GM19043 (cell line): ENCODE data around the gene DRGX.

Source experiments
- ATAC-seq: cut with Tn5 transposase; IDR thresholded peaks from one replicate; pipeline ENCODE4 v1.9.1; 2021; ENCODE audit warnings: low read depth; ENCODE audit not compliant: unreplicated experiment

The DRGX gene

DNA sequence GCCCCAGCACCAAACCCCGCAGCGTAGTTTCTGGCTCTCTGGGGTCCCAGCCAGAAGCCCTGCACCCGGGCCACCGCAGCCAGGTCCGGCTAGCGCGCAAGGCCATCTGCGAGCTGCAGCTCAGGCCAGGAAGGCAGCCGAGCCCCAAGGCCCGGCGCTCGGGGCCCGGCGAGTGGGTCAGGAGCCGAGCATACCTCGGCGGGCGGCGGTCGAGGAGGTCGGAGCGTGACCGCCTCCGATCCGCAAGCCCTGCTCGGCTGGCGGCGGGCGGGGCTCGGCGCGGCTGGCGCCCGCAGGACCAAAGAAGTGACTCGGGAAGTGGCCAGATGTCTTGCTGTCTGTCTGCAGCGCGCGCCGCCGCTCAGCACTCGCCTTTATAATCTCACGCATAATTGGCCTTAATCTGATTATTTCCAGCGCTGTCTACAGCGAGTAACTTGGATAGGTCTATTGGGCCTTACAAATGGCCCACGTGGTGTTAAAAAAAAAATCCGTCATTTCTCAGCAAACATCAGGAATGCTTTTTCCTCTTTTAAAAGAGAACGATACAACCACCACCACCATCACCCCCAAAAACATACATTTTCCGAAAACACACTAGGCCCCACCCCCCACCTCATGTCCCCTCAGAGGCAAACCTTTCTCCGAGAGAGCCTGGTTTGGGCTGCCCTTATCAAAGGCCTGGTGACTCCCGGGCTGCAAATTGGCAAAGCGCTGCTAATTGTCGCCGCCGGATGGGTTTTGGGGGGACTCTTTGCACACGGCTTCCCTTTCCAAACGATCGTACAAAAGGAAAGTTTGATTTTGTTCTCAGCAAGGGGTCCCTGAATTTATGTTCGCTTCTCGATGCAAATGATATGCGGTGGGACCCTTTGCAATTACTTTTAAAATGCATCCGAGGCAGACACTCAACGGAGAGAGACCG, at the start of gene DRGX:
Gene DRGX (minus strand): TSS at position 349 of the 925 bp plus-strand sequence. CDS start 649 bp downstream, outside the sequence.
- ATAC-seq: no peak

GRCh38 chr10:49444349-49444748, 48.5 kb upstream of the DRGX start:
- no peak for ATAC-seq

DNA sequence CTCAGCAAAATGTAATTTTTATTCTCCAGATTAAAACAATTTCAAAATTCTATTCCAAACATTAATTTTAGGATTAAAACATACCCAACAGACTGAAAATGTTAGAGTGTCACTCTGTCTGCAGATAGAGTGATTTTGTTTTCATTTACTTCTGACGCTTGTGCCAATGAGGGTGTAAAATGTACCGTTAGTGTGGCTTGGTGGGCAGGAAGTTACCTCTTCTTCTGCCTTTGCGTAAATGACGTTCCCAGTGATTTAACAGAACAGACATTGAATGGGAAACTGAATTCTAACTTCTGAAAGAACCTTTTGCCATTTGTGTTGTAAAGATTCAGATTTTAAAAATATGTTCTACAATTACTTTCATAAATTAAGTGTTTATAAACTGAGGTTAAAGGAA, 47.0 kb upstream of the DRGX start:
- no peak for ATAC-seq

GRCh38 chr10:49441488-49442476, 45.9 kb upstream of the DRGX start:
- ATAC-seq: no peak

DNA sequence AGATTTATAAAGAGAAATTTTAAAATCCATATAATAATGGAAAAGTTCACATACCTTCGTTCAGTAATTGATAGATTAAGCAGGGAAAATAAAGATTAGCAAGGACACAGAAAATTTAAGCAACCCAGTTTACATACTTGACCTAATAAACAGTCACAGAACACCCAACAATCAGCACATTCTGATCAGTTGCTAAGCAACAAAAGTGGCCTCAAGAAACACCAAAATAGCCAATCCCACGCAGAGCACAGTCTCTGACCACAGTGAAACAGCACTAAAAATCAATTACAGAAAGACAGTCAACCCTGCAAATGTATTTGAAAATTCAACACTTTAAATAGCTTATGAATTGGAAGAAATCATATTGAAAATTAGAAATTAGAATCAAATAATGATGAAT, 39.3 kb upstream of the DRGX start:
- ATAC-seq: no peak

DNA sequence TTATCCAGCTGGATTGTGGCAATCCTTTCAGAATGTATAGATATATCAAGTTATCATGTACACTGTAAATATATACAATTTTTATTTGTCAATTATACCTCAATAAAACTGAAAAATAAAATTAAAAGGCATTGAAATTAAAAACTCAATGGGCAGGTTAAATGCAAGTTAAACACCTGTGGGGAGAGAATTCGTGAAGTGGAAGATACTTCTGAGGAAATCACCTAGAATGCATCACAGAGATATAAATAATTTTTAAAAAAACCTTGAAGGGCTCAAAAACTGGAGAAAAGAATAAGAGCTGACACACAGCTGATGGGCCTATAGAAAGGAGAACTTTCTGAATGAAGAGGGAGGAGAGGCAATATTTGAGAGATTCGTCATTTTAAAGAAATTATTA, 37.2 kb upstream of the DRGX start:
- no peak for ATAC-seq

GRCh38 chr10:49431426-49431825, 35.5 kb upstream of the DRGX start:
- no peak for ATAC-seq

- no peak for ATAC-seq
Observed at GRCh38 chr10:49429458-49429857, 33.6 kb upstream of the DRGX start.

GRCh38 chr10:49426490-49427360, 30.8 kb upstream of the DRGX start:
- no peak for ATAC-seq

DNA sequence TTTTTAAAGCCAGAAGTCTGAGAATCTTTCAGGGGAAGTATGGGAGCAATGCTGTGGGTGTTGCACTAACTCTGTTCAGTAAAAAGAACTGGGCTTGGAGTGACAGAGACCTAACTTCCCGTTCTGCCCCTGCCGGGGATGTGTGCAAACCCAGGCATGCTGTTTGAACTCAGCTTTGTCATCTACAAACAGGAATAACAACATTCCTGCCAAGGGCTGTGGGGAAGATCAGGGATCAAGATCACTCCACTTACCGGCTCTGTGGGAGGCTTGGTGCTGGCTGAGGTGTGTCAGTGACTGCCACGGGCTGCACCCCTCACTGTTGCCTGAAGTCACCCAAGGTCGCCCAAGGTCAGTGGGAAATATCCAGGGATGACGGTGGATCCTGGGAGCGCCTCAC, 23.1 kb upstream of the DRGX start:
- no peak for ATAC-seq

DNA sequence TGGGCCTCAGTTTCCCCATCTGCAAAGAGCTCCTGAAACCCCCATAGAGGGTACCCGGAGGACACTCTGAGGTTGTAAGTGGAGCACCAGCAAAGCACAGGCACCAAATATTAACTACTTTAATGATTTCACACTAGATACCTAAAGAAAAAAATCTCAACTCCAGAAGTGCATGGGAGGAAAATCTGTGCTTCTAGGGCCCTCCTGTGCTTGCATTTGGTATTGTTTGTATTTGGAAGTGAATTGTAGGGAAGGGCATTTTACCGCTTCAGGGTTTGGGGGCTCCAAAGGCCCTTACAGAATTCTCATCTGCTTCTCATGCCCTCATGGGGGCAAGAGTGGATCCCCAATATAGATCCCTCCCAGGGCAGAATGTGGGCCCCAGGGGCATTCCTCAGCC, 22.4 kb upstream of the DRGX start:
- ATAC-seq: no peak

GRCh38 chr10:49418053-49418326, 22.1 kb upstream of the DRGX start:
- ATAC-seq: no peak

DNA sequence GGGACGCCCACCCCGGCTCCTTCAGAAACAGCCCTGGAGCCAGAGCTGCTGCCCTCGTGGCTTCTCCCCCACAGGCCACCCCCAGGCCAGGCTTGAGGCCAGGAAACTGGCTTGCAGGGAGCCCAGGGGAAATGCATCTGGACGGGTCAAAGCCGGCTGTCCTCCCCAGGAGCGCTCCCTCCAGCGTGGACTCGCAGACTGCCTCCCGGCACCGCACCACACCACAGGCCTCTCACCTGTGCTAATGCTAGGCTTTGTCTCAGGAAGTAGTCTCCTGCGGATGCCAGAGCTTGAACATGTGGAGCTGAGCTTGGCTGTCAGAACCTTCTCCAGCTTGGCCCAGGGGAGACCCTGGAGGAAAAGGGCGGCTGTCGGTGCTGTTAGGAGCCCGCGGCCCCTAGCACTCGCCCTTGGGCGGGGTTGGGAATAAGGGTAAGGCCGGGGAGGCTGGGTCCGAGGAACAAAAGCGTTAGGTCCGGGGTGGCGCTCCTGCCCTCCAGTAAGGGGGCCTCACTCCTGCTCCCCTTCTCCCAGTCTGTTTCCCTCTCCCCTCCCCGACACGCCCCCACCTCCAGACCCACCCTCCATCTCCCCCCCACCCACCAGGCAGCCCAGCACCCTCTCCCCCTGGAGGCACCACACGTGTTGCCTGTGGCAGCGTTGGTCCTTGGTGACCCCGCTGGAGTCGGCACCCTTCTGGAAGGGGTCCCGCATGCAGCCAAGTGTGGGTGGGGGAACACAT, 21.6 kb upstream of the DRGX start:
- ATAC-seq: no peak

- no peak for ATAC-seq
Observed at GRCh38 chr10:49415846-49416245, 20.0 kb upstream of the DRGX start.

DNA sequence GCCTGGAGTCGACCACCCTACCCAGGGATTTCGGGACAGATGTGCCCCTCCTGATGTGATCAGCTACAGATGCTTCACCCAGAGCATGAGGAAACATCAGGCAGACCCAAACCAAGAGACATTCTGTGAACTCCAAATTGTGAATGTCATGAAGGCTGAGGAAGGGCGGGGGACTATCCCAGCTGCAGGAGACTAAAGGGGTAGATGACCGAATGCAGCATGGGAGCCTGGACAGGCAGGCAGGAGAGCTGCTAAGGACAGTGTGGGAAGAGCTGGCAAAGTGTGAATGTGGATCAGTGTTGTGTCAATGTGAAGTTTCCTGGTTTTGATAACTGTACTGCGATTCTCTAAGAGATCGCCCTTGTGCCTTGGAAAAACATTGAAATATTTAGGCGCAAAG, 19.2 kb upstream of the DRGX start:
- no peak for ATAC-seq

GRCh38 chr10:49414496-49414895, 18.6 kb upstream of the DRGX start:
- ATAC-seq: no peak

DNA sequence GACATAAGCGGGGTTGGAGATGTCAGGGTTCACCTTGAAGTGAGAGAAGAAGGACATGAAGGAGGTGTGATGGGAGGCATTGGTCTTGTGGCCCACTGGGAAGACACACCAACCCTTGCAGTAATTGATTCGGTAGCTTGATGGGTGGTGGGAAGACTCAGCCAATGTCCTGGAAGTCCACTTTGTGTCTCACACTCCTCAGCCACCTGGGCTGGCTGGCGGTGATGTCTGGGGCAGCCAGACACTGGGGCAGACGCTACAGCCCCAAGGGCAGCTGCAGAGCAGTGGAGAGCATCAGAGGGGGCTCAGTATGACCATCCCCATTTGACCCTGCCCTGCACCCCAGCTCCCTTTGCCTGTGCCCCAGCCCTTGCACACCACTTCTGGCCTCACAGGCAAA, 16.7 kb upstream of the DRGX start:
- ATAC-seq: no peak

GRCh38 chr10:49410365-49411074, 14.6 kb upstream of the DRGX start:
- ATAC-seq: no peak

- no peak for ATAC-seq
Observed at GRCh38 chr10:49409755-49410154, 13.9 kb upstream of the DRGX start.
